T-helper 1 cell (primary cell): Measurements from ENCODE around the gene PACC1.
"Not testable (repeated sequence)": the region's sequence is repeated elsewhere in the genome, so short reads cannot be mapped to it uniquely, and the experiment has no call there.

Experiments used
- DNase-seq, 5 donors: peaks; one replicate each; pipeline ENCODE4 v3.0.0-alpha.2; 2012 to 2020

The PACC1 gene

DNA sequence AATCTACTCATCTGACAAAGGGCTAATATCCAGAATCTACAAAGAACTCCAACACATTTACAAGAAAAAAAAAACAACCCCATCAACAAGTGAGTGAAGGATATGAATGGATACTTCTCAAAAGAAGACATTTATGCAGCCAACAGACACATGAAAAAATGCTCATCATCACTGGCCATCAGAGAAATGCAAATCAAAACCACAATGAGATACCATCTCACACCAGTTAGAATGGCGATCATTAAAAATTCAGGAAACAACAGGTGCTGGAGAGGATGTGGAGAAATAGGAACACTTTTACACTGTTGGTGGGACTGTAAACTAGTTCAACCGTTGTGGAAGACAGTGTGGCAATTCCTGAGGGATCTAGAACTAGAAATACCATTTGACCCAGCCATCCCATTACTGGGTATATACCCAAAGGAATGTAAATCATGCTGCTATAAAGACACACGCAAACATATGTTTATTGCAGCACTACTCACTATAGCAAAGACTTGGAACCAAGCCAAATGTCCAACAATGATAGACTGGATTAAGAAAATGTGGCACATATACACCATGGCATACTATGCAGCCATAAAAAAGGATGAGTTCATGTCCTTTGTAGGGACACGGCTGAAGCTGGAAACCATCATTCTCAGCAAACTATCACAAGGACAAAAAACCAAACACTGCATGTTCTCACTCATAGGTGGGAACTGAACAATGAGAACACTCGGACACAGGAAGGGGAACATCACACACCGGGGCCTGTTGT, 18.8 kb downstream of the PACC1 start:
- DNase-seq, result not testable (repeated sequence)

DNA sequence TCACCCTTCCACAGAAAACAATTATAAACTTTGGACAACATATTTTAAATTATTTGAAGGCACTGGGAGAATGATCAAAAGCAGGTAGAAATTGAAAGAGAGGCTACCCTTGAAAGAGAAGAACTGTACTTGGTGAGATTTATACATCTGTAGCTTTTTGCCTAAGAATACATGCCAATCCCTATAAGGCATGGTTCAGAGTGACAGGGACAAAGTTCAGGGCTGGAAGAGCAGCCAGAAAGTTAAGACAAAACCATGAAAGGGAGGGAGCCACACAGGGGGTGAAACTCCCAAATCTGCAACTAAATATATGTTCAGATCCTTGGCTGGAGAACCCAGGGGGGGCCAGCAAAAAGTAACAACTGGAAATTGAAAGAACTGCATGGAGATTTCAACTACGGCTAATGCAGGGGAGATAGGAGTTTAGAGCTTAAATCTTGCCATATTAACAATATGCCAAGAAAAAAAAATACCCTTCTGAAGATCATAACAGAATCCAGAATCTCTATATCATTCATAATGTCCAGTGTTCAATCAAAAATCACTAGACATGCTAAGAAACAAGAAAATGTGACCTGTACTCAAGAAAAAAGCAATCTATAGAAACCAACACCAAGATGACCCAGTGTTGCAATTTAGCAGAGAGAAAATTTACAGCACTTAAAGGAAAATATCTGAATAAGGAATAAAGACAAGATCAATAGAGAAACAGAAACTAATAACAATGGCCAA, 25.5 kb downstream of the PACC1 start:
- DNase-seq, result no peak

DNA sequence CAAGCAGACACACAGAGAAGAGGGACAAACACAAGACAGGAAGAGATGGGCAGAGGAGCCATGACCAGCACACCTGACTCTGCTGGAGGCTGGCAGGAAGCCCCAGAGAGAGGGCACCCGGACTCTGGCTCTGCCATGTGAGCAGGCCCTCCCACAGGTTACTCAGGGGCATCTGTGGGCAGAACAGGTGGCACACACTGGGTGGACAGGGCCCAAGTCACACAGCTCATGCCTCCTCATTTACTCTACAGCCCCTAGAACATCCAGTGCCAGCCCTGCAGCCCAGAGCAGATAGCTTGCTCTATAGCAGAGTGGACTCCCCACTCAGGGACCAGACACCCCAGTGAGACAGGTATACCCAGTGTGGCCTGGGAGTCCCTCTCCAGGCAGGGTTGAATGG, 28.7 kb downstream of the PACC1 start:
- DNase-seq, result no peak

DNA sequence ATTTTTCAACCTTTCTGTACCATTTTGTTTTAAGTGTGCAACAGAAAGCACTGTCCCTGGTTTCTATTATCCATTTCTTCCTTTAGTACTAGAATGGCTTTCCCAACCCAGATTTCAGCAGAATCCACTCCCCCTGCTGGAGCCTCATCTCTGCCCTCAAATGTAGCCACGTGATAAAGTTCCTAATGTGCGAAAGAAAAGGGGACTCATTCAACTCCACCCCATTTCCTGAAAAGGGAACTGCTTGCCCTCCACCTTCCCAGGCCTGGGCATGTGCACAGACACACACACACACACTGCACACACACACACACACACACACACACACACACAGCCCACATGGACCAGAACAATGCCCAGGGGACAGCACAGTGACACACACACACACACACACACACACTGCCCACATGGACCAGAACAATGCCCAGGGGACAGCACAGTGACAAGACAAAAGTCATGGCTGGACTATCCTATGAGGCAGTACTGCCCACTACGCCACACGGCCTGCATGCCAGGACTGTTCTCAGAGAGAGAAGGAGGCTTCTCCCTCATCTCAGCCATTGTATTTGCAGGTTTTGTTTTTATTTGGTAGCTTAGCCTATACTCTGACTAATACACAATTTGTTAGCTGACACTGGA, 33.2 kb downstream of the PACC1 start:
- DNase-seq, result no peak

DNA sequence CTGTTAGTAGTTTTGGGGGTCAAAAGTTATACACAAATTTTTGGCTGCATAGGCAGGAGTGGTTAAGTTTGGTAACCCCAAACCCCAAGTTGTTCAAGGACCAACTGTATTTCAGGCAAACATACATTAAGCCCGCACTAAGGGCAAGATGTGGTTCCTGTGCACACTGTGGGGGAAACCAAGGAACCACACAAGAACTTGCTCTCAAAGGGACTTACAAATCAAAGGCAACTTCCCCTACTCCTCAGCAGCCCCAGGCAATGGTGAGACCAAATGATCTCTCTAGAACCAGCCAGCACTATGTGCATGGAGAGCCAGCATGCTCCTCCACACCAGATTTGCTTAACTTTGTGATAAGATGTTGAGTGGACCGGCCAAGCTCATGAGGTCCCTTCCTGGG, 35.3 kb downstream of the PACC1 start:
- DNase-seq, result no peak

DNA sequence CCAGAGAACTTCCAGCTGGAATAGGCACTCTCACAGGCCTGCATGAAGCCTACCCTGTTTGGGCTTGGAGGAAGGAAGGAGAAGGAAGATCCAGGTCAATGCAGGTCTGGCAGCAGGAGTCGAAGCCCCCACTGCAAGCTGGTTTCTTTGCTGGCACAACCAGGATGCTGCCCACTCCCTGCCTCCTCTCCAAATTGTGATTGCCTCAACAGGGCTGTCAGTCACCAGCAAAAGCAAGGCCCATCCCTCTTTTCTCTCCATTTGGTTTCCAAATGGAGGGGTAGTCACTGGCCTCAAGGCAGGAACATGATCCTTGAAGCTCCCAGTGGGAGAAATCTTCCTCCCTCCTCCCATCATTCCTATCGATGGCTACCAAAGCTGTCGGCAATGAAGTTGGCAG, 37.0 kb downstream of the PACC1 start:
- DNase-seq, result no peak

DNA sequence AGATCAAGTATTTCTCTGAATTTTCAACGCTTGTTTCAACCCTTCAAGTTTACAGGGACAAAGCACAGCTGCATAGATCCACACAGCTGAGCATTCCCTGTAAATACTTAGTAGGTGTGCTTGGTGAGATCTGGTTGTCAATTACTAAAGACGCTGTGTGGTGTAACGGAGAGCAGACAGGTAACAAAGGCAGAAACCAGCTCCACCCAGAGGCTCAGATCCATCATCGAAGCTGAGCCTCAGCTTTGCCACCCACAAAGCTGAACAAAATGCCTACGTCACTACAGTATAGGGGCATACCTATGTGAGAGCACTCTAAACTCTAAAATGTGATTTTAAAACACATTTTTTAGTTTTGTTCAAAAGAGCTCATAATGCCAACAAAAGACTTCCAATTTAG, 38.7 kb downstream of the PACC1 start:
- DNase-seq, result no peak

DNA sequence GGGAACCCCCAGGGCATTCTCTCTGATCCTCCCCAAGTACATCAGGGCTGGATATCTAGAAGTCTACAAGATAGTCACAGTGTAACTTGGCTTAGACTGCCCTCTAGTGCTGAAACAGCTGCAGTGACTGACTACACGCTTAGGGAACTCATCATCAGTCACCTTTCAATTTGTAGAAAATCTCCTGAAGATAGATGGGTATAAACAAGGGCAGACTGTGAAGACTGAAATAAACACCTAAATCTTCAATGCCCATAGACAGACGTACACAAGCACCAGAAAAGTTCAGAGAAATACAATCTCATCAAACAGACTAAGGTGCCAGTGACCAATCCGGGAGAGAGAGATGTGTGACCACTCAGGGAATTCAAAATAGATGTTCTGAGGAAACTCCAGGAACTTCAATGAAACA, 46.6 kb downstream of the PACC1 start:
- DNase-seq, result peak in 3 of 5 donors; percentile 19 to 70 (median 48)

DNA sequence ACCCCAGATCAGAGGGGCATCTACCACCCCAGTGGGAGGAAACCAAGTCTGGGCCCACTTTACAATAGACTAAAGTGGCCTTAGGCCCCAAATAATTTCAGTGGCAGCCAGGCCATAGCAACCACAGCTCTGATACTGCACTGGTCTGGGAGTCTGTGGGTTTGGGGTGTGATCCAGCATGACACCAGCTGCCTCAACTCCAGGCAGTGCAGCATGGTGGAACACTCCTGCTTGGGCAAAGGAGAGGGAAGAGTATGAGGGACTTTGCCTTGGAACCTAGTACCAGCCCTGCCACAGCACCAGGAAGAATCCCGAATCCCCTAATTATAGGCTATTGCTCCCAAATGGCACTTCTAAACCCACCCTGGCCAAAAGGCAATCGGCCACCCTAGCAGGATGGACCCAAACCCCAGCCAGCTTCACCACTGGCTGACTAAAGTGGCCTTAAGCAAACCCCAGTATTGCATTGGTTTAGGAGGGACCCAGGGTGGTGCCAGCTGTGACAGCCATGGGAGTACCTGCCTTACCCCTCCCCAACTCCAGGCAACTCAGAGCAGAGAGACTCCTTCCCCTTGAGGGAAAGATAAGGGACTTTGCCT, 47.1 kb downstream of the PACC1 start:
- DNase-seq, result no peak

DNA sequence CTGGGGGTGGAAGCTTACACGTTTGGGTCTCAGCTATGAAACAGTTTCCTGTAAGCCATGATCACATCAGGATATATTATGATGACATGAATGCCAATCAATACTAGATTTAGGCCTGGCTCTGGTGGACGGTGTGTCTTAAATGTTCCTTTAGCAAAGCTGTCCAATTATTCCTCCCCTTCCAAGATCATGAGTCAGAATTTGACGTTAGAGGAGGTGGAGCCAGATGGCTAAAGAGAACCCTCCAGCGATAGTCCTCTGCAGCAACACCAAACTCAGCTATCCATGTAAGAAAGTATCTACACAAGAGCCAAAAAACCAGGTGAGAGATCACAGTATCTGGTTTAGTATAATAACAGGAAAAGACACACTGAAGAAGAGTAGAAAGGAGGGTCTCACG, 47.8 kb downstream of the PACC1 start:
- DNase-seq, result no peak

DNA sequence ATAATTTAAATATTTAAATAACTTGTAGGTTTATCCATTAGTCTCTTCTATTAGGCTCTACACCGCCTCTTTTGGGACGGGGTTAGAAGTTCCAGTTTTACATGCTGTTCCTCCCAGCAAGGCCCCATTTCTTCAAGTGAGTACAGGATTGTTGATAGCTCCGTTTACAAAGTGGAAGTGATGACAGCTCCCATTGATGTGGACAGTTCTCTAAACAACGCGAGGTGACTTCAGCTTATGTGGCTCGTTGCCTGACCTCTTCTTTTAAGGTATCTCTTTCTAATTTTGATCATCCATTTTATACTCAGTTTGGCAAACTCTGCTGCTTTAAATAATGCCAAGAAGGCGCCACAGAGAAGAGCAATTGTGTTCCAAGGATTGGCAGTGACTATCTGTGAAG, 49.7 kb downstream of the PACC1 start:
- DNase-seq, result no peak

DNA sequence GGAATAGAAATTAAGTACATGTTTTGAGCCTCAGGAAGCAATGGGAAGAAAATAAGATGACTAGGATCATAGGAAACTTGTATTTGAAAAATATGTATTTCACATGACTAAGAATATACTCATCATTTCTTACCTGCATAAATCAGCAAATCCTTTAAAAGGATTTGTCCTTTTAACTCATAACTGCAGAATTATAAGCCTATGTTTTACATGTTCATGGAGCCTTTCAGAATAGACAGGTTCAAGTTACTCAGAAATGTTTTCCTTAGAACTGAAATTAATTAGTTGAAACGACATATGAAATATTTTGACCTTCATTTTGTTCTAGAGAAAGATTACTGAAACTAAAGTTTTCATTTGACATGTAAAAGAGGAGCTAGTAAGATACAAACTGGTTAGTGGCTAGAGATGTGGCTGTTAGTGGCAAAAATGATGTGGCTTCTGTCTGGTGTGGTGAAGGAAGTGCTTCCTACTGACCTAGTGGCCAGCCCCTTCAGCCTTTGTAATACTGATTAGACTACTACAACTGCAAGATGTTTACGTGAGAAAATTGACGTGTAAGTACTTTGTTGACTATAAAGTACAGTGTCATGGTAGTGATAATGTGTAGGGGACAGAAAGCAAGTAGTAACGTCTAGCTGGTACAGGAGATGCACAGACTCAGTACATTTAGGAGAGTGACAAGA, 54.7 kb downstream of the PACC1 start:
- DNase-seq, result peak in 1 of 5 donors; percentile 49

DNA sequence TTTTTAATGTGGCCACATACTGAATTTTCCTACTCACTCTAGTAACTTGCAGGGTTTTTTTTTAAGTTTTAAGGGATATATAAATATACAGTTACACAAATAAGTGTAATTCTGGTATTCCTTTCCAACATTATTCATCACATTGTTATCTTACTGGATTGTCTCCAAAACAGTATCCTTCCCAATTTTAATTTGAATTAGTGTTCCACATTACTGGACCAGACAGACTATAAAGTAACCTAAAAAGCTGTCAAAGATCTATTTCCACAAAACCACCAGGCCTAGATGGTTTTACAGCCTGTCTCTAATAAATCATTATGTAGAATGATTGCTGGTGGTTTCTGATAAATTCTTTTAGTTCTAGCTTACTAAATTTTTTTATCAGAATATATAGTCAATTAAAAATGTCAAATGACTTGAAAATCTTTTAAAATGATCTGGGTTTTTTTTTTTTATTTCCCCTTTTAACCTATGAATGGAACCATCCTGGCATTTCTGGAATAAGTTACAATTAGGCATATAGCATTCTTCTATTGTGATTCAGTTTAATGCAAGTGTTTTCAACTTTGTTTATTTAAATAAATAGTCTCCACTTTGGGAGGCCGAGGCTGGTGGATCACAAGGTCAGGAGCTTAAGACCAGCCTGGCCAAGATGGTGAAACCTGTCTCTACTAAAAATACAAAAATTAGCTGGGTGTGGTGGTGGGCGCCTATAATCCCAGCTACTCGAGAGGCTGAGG, 59.3 kb downstream of the PACC1 start:
- no peak for DNase-seq

DNA sequence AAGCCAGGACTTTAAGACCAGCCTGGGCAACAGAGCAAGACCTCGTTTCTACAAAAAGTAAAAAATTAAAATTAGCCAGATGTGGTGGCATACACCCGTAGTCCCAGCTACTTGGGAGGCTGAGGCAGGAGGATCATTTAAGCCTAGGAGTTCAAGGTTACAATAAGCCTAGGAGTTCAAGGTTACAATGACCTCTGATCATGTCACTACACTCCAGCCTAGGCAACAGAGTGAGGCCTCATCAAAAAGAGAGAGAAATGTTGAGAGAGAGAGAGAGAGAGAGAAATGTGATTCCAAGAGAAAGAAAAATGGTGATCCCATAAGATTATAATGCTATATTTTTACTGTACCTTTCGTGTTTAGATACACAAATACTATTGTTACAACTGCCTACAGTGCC, 60.2 kb downstream of the PACC1 start:
- DNase-seq, result no peak

DNA sequence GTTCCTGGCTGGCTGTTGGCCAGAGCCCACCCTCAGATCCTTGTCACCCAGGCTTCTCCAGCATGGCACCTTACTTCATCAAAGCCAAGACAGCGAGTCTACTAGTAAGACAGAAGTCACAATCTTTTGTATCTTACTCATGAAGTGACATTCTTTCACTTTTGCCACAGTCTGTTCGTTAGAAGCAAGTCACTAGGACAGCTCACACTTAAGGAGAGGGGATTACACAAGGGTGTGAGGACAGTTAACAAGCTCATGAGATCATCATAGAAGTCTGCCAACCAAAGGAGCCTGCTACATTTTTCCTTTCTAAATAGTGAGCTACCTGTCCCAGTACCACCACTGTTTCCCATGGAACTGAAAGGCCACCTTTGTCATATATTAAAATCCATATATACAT, 61.5 kb downstream of the PACC1 start:
- DNase-seq, result no peak

DNA sequence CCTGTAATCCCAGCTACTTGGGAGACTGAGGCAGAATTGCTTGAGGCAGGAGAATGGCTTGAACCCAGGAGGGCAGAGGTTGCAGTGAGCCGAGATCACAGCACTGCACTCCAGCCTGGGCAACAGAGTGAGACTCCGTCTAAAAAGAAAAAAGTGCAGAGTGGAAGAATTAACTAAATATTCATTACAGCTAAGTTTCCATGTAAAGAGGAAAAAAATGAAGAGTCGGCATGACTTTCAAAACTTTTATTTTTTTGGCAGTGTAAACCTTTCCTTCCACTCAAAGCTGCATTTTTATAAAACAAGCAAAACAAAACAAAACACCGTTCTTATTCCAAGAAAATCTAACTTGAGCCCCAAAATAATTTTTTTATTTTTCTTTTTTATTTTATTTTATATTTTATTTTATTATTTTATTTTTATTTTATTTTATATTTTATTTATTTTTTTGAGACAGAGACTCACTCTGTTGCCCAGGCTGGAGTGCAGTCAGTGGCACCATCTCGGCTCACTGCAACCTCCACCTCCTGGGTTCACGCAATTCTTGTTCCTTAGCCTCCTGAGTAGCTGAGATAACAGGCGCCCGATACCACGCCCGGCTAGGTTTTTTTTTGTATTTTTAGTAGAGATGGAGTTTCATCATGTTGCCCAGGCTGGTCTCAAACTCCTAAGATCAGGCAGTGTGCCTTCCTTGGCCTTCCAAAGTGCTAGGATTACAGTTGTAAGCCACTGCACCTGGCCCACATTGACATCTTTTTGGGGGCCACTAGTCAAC, 62.9 kb downstream of the PACC1 start:
- no peak for DNase-seq

DNA sequence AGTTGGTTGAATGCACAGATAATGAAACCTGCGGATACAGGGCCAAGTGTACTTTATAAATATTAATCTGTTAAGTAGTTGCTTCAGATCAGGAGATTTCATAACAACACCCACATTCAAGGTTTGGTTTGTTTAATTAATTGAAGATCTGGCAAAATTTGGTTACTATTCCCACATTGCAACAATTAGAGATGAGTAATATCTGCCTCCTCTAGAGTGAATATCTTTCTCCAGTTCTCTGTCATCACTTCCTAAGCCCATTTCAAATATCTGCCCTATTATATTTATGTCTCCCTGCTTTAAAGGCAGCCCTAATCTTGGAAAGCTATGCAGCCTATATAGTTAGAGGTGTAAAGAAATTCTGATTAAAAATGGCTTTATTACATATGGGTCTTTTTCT, 68.1 kb downstream of the PACC1 start:
- DNase-seq, result no peak

DNA sequence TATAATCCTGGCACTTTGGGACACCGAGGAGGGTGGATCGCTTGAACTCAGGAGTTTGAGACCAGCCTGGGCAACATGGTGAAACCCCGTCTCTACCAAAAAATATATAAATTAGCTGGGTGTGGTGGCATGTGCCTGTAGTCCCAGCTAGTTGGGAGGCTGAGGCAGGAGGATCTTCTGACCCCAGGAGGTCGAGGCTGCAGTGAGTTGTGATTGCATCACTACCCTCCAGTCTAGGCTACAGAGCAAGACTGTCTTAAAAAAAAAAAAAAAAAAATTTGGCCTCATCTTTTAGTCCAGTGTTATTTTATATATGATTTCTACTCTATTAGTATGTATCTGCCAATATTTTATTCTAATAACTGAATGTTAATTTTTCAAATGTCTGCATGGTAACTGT, 69.8 kb downstream of the PACC1 start:
- DNase-seq, result no peak

DNA sequence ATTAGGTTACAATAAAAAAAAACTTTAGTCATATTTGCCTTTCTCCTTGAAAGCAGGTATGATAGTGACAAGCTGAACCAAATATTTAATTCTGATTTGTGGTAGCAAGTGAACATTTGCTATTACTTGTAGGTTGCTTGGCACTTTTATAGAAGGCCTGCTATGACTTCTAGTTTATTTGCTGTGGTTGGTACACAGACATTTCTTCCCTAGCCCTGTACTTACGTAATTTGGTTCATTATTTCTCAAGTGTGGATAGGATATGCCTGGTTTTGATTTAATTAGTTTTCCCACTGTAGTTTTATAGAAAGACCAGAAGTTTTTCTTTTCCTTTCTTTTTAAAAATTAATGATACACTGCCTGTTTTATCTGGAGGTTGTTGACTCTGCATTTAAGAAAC, 73.6 kb downstream of the PACC1 start:
- no peak for DNase-seq

DNA sequence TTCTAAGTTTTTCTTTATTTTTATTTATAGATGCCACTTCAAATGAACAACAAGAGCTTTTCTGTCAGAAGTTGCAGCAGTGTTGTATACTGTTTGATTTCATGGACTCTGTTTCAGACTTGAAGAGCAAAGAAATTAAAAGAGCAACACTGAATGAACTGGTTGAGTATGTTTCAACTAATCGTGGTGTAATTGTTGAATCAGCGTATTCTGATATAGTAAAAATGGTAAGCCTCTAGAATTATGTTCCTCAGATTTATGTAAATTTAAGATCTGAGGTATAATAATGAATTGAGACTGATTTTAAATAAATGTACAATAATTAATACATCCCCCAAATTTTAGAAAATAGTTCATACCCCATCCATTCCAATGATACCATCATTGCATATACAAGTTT, 85.6 kb downstream of the PACC1 start:
- DNase-seq, result no peak

DNA sequence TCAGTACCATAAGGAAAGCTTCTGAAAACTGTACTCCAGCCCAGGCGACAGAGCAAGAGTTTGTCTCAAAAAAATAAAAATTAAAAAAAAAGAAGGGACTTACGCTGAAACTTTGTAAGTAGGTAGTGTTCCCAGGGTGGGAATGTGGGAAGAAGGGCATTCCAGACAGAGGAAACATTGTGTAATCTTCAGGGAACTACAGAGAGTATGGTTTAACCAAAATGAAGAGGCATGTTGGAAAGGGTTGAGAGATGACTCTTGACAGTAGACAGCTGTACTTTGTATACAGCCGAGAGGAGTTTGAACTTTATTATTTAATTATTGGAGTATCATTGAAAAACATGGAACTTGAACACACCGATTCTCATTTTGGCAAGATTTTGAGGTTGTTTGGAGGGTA, 86.4 kb downstream of the PACC1 start:
- no peak for DNase-seq
